Stomach smooth muscle (tissue), 2 donors: ENCODE results near the gene PYCR2.
"Not testable (repeated sequence)": the region's sequence is repeated elsewhere in the genome, so short reads cannot be mapped to it uniquely, and the experiment has no call there.

Source experiments
- H3K27ac ChIP-seq: one replicate; pipeline ENCODE4 v1.7.0; 2013; ENCODE audit warnings: mild to moderate bottlenecking, low read length, inconsistent platforms
- H3K27me3 ChIP-seq, 2 donors: one replicate each; pipeline ENCODE4 v1.7.0; 2013; ENCODE audit warnings: low read length in 2 of 2; ENCODE audit not compliant: insufficient read depth in 2 of 2, control insufficient read depth in 1 of 2
- H3K36me3 ChIP-seq, 2 donors: one replicate each; pipeline ENCODE4 v1.7.0; 2013; ENCODE audit warnings: low read length in 2 of 2; ENCODE audit not compliant: control insufficient read depth in 2 of 2, insufficient read depth in 2 of 2
- H3K4me1 ChIP-seq: one replicate; pipeline ENCODE4 v1.7.0; 2013; ENCODE audit warnings: low read length; ENCODE audit not compliant: control insufficient read depth, insufficient read depth
- H3K4me3 ChIP-seq, 2 donors: one replicate each; pipeline ENCODE4 v1.7.0; 2013; ENCODE audit warnings: low read length in 2 of 2
- H3K9ac ChIP-seq, 2 donors: one replicate each; pipeline ENCODE4 v1.7.0; 2013; ENCODE audit warnings: low read length in 2 of 2, mild to moderate bottlenecking in 1 of 2
- H3K9me3 ChIP-seq, 2 donors: one replicate each; pipeline ENCODE4 v1.7.0; 2013; ENCODE audit warnings: low read length in 2 of 2; ENCODE audit not compliant: control insufficient read depth in 2 of 2
- donor health status: healthy.
- donor health status: Pancreatic carcinoma.

The PYCR2 gene

GRCh38 chr1:225923692-225924555, at the start of gene PYCR2:
TSS of gene PYCR2 (minus strand) at chr1:225924250. CDS start at chr1:225924110, 140 bp downstream.
- Histone ChIP-seq H3K9ac (peak within 1 kb of the TSS; percentile 93 to 99), H3K4me3 (peak within 1 kb of the TSS; percentile 90 to 95), H3K9me3 (no peaks in the 10 kb centered on the region), H3K27ac (peak within 1 kb of the TSS; percentile 88), H3K4me1 (peaks cover 30% of the 10 kb centered on the region), H3K27me3 (no peaks in the 10 kb centered on the region), H3K36me3 (peaks cover 11 to 12% of the 10 kb centered on the region in 2 donors)

DNA sequence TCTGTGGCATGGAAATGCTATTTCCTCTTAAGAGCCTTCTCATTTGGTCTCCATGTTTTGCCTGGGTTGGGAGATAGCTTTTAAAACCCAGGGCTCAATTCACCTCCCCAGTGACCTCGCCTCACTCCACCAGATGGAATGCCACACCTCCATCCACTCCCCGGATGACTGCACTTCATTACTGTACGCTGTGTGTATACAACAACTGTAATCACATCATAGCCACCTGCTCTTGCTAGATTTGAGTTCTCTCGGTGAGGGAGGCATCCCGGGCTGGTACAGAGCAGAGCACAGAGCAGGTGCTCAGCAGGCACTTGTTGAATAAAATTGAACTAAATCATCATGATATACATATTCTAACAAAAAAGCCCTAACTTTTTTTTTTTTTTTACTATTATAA, 49.1 kb upstream of the PYCR2 start:
- Histone ChIP-seq H3K4me1 (peaks cover 2% of the 10 kb centered on the region), H3K27ac (no peak overlapping the region), H3K27me3 (no peaks in the 10 kb centered on the region), H3K9ac (no peak overlapping the region), H3K4me3 (no peak overlapping the region), H3K36me3 (peaks cover 0 to 3% of the 10 kb centered on the region in 2 donors), H3K9me3 (no peaks in the 10 kb centered on the region)

GRCh38 chr1:225972344-225973152, 48.5 kb upstream of the PYCR2 start:
- Histone ChIP-seq H3K27me3 (no peaks in the 10 kb centered on the region), H3K36me3 (no peaks in the 10 kb centered on the region), H3K4me1 (peaks cover 2% of the 10 kb centered on the region), H3K9ac (no peak overlapping the region), H3K27ac (no peak overlapping the region), H3K4me3 (no peak overlapping the region), H3K9me3 (no peaks in the 10 kb centered on the region)

GRCh38 chr1:225970592-225971157, 46.6 kb upstream of the PYCR2 start:
- not testable (repeated sequence) for H3K4me1 ChIP-seq, H3K27me3 ChIP-seq, H3K27ac ChIP-seq, H3K9me3 ChIP-seq, H3K9ac ChIP-seq, H3K4me3 ChIP-seq, H3K36me3 ChIP-seq

DNA sequence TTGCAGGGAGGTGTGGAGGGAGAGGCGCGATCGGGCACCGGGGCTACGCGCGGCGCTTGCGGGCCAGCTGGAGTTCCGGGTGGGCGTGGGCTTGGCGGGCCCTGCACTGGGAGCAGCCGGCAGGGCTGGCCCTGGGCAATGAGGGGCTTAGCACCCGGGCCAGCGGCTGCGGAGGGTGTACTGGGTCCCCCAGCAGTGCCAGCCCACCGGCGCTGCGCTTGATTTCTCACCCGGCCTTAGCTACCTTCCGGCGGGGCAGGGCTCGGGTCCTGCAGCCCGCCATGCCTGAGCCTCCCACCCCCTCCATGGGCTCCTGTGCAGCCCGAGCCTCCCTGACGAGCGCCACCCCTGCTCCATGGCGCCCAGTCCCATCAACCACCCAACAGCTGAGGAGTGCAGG, 45.7 kb upstream of the PYCR2 start:
- not testable (repeated sequence) for H3K4me1 ChIP-seq, H3K27me3 ChIP-seq, H3K27ac ChIP-seq

DNA sequence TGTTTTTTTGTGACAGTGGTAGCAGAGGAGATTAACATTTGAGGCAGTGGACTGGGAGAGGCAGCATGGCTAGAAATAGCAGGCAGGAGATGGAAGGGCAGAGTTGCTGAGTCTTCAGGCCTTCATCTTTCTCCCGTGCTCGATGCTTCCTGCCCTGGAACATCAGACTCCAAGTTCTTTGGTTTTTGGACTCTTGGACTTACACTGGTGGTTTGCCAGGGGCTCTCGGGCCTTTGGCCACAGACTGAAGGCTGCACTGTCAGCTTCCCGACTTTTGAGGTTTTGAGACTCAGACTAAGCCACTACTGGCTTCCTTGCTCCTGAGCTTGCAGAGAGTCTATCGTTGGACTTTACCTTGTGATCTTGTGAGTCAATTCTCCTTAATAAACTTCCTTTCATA, 41.2 kb upstream of the PYCR2 start:
- H3K4me1 ChIP-seq, result no peaks in the 10 kb centered on the region
- H3K9me3 ChIP-seq, result no peaks in the 10 kb centered on the region
- H3K27me3 ChIP-seq, result peaks cover 4 to 5% of the 10 kb centered on the region in 2 donors
- no peak overlapping the region for H3K4me3 ChIP-seq
- H3K27ac ChIP-seq, result no peak overlapping the region
- no peaks in the 10 kb centered on the region for H3K36me3 ChIP-seq
- no peak overlapping the region for H3K9ac ChIP-seq

More for the DNA sequence above, 45.7 kb upstream of the PYCR2 start:
- H3K4me3 ChIP-seq, H3K9ac ChIP-seq, H3K9me3 ChIP-seq, H3K36me3 ChIP-seq: not testable (repeated sequence)

DNA sequence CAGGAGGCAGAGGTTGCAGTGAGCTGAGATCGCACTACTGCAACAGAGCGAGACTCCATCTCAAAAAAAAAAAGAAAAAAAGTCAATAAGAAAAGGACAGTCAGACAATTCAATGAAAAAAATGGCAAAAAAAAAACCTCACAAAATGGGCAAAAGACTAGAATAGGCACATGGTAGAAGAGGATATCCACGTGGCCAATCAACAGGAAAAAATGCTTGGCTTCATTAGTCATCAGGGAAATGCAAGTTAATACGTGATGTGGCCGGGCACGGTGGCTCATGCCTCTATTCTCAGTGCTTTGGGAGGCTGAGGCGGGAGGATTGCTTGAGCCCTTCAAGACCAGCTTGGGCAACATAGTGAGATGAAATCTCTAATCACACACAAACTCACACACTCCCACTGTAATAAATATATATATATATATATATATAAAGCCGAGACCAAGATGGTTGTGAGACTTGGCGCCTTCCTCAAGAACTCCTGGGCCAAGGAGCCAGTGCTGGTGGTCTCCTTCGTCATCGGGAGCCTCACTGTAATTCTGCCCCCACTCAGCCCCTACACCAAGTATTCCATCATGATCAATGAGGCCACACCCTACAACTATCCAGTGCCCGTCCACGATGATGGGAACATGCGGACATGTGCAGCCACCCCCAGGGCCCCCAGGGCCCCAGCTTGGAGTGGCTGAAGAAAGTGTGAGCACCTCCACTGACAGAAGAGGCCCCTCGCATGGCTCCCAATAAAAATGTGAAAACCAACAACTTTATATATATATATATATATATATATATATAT, 39.9 kb upstream of the PYCR2 start:
- H3K27ac ChIP-seq, result no peak overlapping the region
- no peaks in the 10 kb centered on the region for H3K4me1 ChIP-seq
- H3K4me3 ChIP-seq, result no peak overlapping the region
- H3K36me3 ChIP-seq, result no peaks in the 10 kb centered on the region
- no peak overlapping the region for H3K9ac ChIP-seq
- no peaks in the 10 kb centered on the region for H3K9me3 ChIP-seq
- peaks cover 4 to 5% of the 10 kb centered on the region in 2 donors for H3K27me3 ChIP-seq

- H3K9ac ChIP-seq, result no peak overlapping the region
- H3K27ac ChIP-seq, result no peak overlapping the region
- H3K27me3 ChIP-seq, result peaks cover 4 to 5% of the 10 kb centered on the region in 2 donors
- H3K4me3 ChIP-seq, result no peak overlapping the region
- H3K36me3 ChIP-seq, result no peaks in the 10 kb centered on the region
- no peaks in the 10 kb centered on the region for H3K4me1 ChIP-seq
- H3K9me3 ChIP-seq, result no peaks in the 10 kb centered on the region
Observed at GRCh38 chr1:225962440-225962975, 38.5 kb upstream of the PYCR2 start.

GRCh38 chr1:225961659-225962439, 37.8 kb upstream of the PYCR2 start:
- Histone ChIP-seq H3K36me3 (no peaks in the 10 kb centered on the region), H3K27me3 (peaks cover 4 to 5% of the 10 kb centered on the region in 2 donors), H3K9ac (no peak overlapping the region), H3K27ac (no peak overlapping the region), H3K9me3 (no peaks in the 10 kb centered on the region), H3K4me1 (no peaks in the 10 kb centered on the region), H3K4me3 (no peak overlapping the region)
